Neural cell (in vitro differentiated cells): Measurements from ENCODE around the gene IFT43. TPM values are rescaled to one million over a fixed set of nuclear protein-coding genes. Genes with fewer than 3 reads are reported as not detected.

ENCODE experiments used
- H2AFZ ChIP-seq: fragments of 200-600, 300-800 bp; sonication (generic), shearing (Covaris generic); 2 replicates; pipeline ENCODE4 v1.6.0; 2014; ENCODE audit warnings: low read depth, mild to moderate bottlenecking, antibody characterized with exemption, low read length, moderate library complexity
- H3F3A ChIP-seq: fragments of 200-600 bp; shearing (Covaris generic); 2 replicates; pipeline ENCODE4 v1.6.1; 2016; ENCODE audit warnings: mild to moderate bottlenecking, moderate library complexity, mixed read lengths, antibody characterized with exemption, low read length; ENCODE audit not compliant: insufficient read depth, poor library complexity, severe bottlenecking
- H3K27ac ChIP-seq: fragments of 200-600, 300-800 bp; sonication (generic), shearing (Covaris generic); 2 replicates; pipeline ENCODE4 v1.5.1; 2014; ENCODE audit warnings: mild to moderate bottlenecking, low read length, moderate library complexity
- H3K27me3 ChIP-seq: fragments of 300-800, 200-600 bp; sonication (generic), shearing (Covaris generic); 2 replicates; pipeline ENCODE4 v1.6.0; 2014; ENCODE audit warnings: mild to moderate bottlenecking, low read depth, low read length, moderate library complexity; ENCODE audit not compliant: insufficient read depth
- H3K36me3 ChIP-seq: fragments of 300-800, 200-600 bp; sonication (generic), shearing (Covaris generic); 2 replicates; pipeline ENCODE4 v1.5.1; 2014; ENCODE audit warnings: mild to moderate bottlenecking, antibody characterized with exemption, low read length, moderate library complexity; ENCODE audit not compliant: insufficient read depth
- H3K4me2 ChIP-seq: fragments of 300-800, 200-600 bp; sonication (generic), shearing (Covaris generic); 2 replicates; pipeline ENCODE4 v1.6.0; 2014; ENCODE audit warnings: mild to moderate bottlenecking, low read length
- H3K4me3 ChIP-seq: fragments of 300-800, 200-600 bp; sonication (generic), shearing (Covaris generic); 2 replicates; pipeline ENCODE4 v1.5.1; 2014; ENCODE audit warnings: mild to moderate bottlenecking, low read length, moderate library complexity
- H3K79me2 ChIP-seq: fragments of 200-600 bp; shearing (Covaris generic); replicated peaks from 2 replicates; pipeline ENCODE4 v1.6.0; 2014; ENCODE audit warnings: mild to moderate bottlenecking, low read length, moderate library complexity; ENCODE audit not compliant: insufficient read depth
- H3K9ac ChIP-seq: fragments of 300-800, 200-600 bp; sonication (generic), shearing (Covaris generic); 2 replicates; pipeline ENCODE4 v1.6.1; 2016; ENCODE audit warnings: mild to moderate bottlenecking, low read length, mixed read lengths
- H3K9me2 ChIP-seq: fragments of 200-600 bp; shearing (Covaris generic); 2 replicates; pipeline ENCODE4 v1.6.1; 2016; ENCODE audit warnings: mild to moderate bottlenecking, low read length, mixed read lengths; ENCODE audit not compliant: insufficient read depth
- H3K9me3 ChIP-seq: fragments of 200-600, 300-800 bp; sonication (generic), shearing (Covaris generic); 2 replicates; pipeline ENCODE4 v1.6.1; 2016; ENCODE audit warnings: mild to moderate bottlenecking, mixed run types, low read length, moderate library complexity, mixed read lengths
- H4K20me1 ChIP-seq: fragments of 200-600 bp; shearing (Covaris generic); 2 replicates; pipeline ENCODE4 v1.6.1; 2016; ENCODE audit warnings: mild to moderate bottlenecking, mixed run types; ENCODE audit not compliant: insufficient read depth
- CTCF ChIP-seq: fragments of 450-650 bp; IDR thresholded peaks from 2 replicates; pipeline ENCODE4 v1.5.1; 2014; ENCODE audit warnings: antibody characterized with exemption, mild to moderate bottlenecking, moderate library complexity; ENCODE audit not compliant: poor library complexity, severe bottlenecking
- EP300 ChIP-seq: fragments of 450-650 bp; conservative IDR thresholded peaks from 2 replicates; pipeline ENCODE4 v1.6.1; 2014; ENCODE audit warnings: antibody characterized with exemption, mild to moderate bottlenecking, moderate library complexity; ENCODE audit not compliant: poor library complexity, severe bottlenecking
- EZH2 ChIP-seq: fragments of 200-600, 300-800 bp; shearing (Covaris generic), sonication (generic); IDR thresholded peaks from 2 replicates; pipeline ENCODE4 v1.6.1; 2014; ENCODE audit warnings: antibody characterized with exemption, low read length, borderline replicate concordance, mild to moderate bottlenecking; ENCODE audit not compliant: insufficient read depth, poor library complexity, severe bottlenecking
- MXI1 ChIP-seq: fragments of 450-650 bp; conservative IDR thresholded peaks from 2 replicates; pipeline ENCODE4 v1.6.1; 2014; ENCODE audit warnings: antibody characterized with exemption, mild to moderate bottlenecking; ENCODE audit not compliant: poor library complexity, severe bottlenecking
- POLR2AphosphoS5 ChIP-seq: IDR thresholded peaks from 2 replicates; pipeline ENCODE4 v1.6.1; 2012
- RAD21 ChIP-seq: fragments of 450-650 bp; conservative IDR thresholded peaks from 2 replicates; pipeline ENCODE4 v1.6.1; 2014; ENCODE audit warnings: antibody characterized with exemption, mild to moderate bottlenecking, moderate library complexity
- SMC3 ChIP-seq: fragments of 450-650 bp; conservative IDR thresholded peaks from 2 replicates; pipeline ENCODE4 v1.6.1; 2014; ENCODE audit warnings: antibody characterized with exemption, mild to moderate bottlenecking, moderate library complexity; ENCODE audit not compliant: poor library complexity
- TAF1 ChIP-seq: IDR thresholded peaks from 2 replicates; pipeline ENCODE4 v1.6.1; 2012; ENCODE audit warnings: low read depth
- polyA plus RNA-seq: library from polyadenylated mRNA; depleted of rRNA; stranded (reverse); fragments of >200 nt; gene quantifications from 2 replicates; pipeline ENCODE4 v1.2.3, GENCODE V29; 2014
- TF ChIP-seq, protein P1 (sequence below): IDR thresholded peaks from 2 replicates; pipeline ENCODE4 v1.6.1; 2012; ENCODE audit warnings: borderline replicate concordance

Gene IFT43
- polyA plus RNA-seq, 1 donor from 2014 or later: 102 TPM

GRCh38 chr14:76104802-76105355 lies 119.3 kb downstream of the IFT43 start:
- no peak overlapping the region for H3K27ac ChIP-seq
- no peaks in the 10 kb centered on the region for H3K36me3 ChIP-seq
- no peaks in the 10 kb centered on the region for H4K20me1 ChIP-seq
- no peaks in the 10 kb centered on the region for H3F3A ChIP-seq
- H3K9ac ChIP-seq: no peak overlapping the region
- H2AFZ ChIP-seq: no peak overlapping the region
- H3K79me2 ChIP-seq: no peaks in the 10 kb centered on the region
- no peaks in the 10 kb centered on the region for H3K9me3 ChIP-seq
- no peaks in the 10 kb centered on the region for H3K9me2 ChIP-seq
- H3K27me3 ChIP-seq: no peaks in the 10 kb centered on the region
- TF ChIP-seq RAD21 (no peak), EP300 (no peak), TAF1 (no peak), EZH2 (no peak), MXI1 (no peak), CTCF (no peak), SMC3 (no peak), POLR2AphosphoS5 (no peak)
- TF ChIP-seq, protein P1, sequence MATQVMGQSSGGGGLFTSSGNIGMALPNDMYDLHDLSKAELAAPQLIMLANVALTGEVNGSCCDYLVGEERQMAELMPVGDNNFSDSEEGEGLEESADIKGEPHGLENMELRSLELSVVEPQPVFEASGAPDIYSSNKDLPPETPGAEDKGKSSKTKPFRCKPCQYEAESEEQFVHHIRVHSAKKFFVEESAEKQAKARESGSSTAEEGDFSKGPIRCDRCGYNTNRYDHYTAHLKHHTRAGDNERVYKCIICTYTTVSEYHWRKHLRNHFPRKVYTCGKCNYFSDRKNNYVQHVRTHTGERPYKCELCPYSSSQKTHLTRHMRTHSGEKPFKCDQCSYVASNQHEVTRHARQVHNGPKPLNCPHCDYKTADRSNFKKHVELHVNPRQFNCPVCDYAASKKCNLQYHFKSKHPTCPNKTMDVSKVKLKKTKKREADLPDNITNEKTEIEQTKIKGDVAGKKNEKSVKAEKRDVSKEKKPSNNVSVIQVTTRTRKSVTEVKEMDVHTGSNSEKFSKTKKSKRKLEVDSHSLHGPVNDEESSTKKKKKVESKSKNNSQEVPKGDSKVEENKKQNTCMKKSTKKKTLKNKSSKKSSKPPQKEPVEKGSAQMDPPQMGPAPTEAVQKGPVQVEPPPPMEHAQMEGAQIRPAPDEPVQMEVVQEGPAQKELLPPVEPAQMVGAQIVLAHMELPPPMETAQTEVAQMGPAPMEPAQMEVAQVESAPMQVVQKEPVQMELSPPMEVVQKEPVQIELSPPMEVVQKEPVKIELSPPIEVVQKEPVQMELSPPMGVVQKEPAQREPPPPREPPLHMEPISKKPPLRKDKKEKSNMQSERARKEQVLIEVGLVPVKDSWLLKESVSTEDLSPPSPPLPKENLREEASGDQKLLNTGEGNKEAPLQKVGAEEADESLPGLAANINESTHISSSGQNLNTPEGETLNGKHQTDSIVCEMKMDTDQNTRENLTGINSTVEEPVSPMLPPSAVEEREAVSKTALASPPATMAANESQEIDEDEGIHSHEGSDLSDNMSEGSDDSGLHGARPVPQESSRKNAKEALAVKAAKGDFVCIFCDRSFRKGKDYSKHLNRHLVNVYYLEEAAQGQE: no peak
- no peak overlapping the region for H3K4me3 ChIP-seq
- H3K4me2 ChIP-seq: no peak overlapping the region

GRCh38 chr14:76106188-76106587 lies 120.6 kb downstream of the IFT43 start:
- H3K27me3 ChIP-seq: no peaks in the 10 kb centered on the region
- H3F3A ChIP-seq: no peaks in the 10 kb centered on the region
- no peaks in the 10 kb centered on the region for H3K9me3 ChIP-seq
- no peaks in the 10 kb centered on the region for H3K79me2 ChIP-seq
- H4K20me1 ChIP-seq: no peaks in the 10 kb centered on the region
- H2AFZ ChIP-seq: no peak overlapping the region
- H3K36me3 ChIP-seq: no peaks in the 10 kb centered on the region
- TF ChIP-seq POLR2AphosphoS5: no peak
- TF ChIP-seq TAF1: no peak
- TF ChIP-seq, protein P1: no peak
- no peak for TF ChIP-seq RAD21
- no peak for TF ChIP-seq SMC3
- TF ChIP-seq EZH2: no peak
- no peak for TF ChIP-seq MXI1
- no peak for TF ChIP-seq EP300
- TF ChIP-seq CTCF: no peak
- no peaks in the 10 kb centered on the region for H3K9me2 ChIP-seq
- no peak overlapping the region for H3K4me2 ChIP-seq
- H3K9ac ChIP-seq: no peak overlapping the region
- H3K4me3 ChIP-seq: no peak overlapping the region
- no peak overlapping the region for H3K27ac ChIP-seq
